PC-9 (cell line): ENCODE results near the gene KIF5A. TPM values are rescaled to one million over a fixed set of nuclear protein-coding genes. Genes with fewer than 3 reads are reported as not detected.
A peak's percentile ranks its signal among the peaks of the same experiment; 100 is the strongest.

Experiments used
- BruUV-seq: library from RNA; stranded (reverse); fragments of 400-500 nt; replicated peaks from 2 replicates; lab custom pipeline; 2021; lab: Mats Ljungman, UMichigan
- CTCF ChIA-PET: fragments of 300-600 bp; sonication (Branson Sonifier 250); formaldehyde crosslinking; loops from one replicate; lab custom pipeline; 2022; ENCODE audit warnings: antibody characterized with exemption; lab: Charles Lee
- POLR2A ChIA-PET: fragments of 300-600 bp; sonication (Branson Sonifier 250); formaldehyde crosslinking; loops from one replicate; lab custom pipeline; 2022; ENCODE audit warnings: antibody characterized with exemption; ENCODE audit not compliant: unreplicated experiment; lab: Charles Lee
- DNase-seq, 2 experiments: peaks; one replicate each; pipeline versions ENCODE4 v3.0.0 to v3.0.0-alpha.2; 2015 to 2022; ENCODE audit warnings: mixed read lengths in 1 of 2
- H2AFZ ChIP-seq: fragments of 200-600 bp; sonication (generic); 2 replicates; pipeline ENCODE4 v1.8.1; 2017; ENCODE audit warnings: antibody characterized with exemption
- H3F3A ChIP-seq: fragments of 200-600 bp; sonication (generic); 2 replicates; pipeline ENCODE4 v1.8.1; 2017; ENCODE audit warnings: antibody characterized with exemption, mild to moderate bottlenecking, low read depth; ENCODE audit not compliant: insufficient read depth
- H3K27ac ChIP-seq: fragments of 200-600 bp; sonication (generic); 2 replicates; pipeline ENCODE4 v1.6.1; 2016; ENCODE audit warnings: mixed run types
- H3K27me3 ChIP-seq: fragments of 200-600 bp; sonication (generic); 2 replicates; pipeline ENCODE4 v1.6.1; 2016; ENCODE audit warnings: low read depth, mixed run types; ENCODE audit not compliant: insufficient read depth
- H3K36me3 ChIP-seq: fragments of 200-600 bp; sonication (generic); 2 replicates; pipeline ENCODE4 v1.6.1; 2016; ENCODE audit warnings: low read depth, mixed run types
- H3K4me1 ChIP-seq: fragments of 200-600 bp; sonication (generic); replicated peaks from 2 replicates; pipeline ENCODE4 v1.6.1; 2016; ENCODE audit warnings: mixed run types; ENCODE audit not compliant: insufficient read depth
- H3K4me2 ChIP-seq: fragments of 200-600 bp; sonication (generic); 2 replicates; pipeline ENCODE4 v1.6.1; 2017; ENCODE audit warnings: mixed run types
- H3K4me3 ChIP-seq: fragments of 200-600 bp; sonication (generic); 2 replicates; pipeline ENCODE4 v1.6.1; 2016; ENCODE audit warnings: mixed run types
- H3K79me2 ChIP-seq: fragments of 200-600 bp; sonication (generic); 2 replicates; pipeline ENCODE4 v1.6.1; 2017; ENCODE audit warnings: low read depth, mixed run types
- H3K9me2 ChIP-seq: fragments of 200-600 bp; sonication (generic); 2 replicates; pipeline ENCODE4 v1.8.1; 2017; ENCODE audit warnings: mild to moderate bottlenecking; ENCODE audit not compliant: insufficient read depth
- H3K9me3 ChIP-seq: fragments of 200-600 bp; sonication (generic); 2 replicates; pipeline ENCODE4 v1.8.1; 2016; ENCODE audit warnings: low read depth; ENCODE audit not compliant: insufficient read depth
- H4K20me1 ChIP-seq: fragments of 200-600 bp; sonication (generic); 2 replicates; pipeline ENCODE4 v1.8.1; 2017; ENCODE audit not compliant: insufficient read depth
- CTCF ChIP-seq: fragments of 200-600 bp; sonication (generic); conservative IDR thresholded peaks from 2 replicates; pipeline ENCODE4 v1.6.1; 2017; ENCODE audit warnings: mixed run types, antibody characterized with exemption, mild to moderate bottlenecking, moderate library complexity
- EZH2 ChIP-seq: fragments of 200-600 bp; sonication (generic); IDR thresholded peaks from 2 replicates; pipeline ENCODE4 v1.8.0; 2017; ENCODE audit warnings: antibody characterized with exemption, low read depth
- intact Hi-C: fragments of 100-400 bp; cut with micrococcal nuclease; formaldehyde crosslinking; loops from one replicate; pipeline ENCODE4 v1.10.0; 2022; ENCODE audit not compliant: unreplicated experiment
- total RNA-seq: library from RNA; stranded (reverse); gene quantifications from 2 replicates; pipeline ENCODE4 v1.2.3, GENCODE V29; 2021

KIF5A gene
- total RNA-seq, 1 experiment from 2014 or later: 0.07 TPM

DNA sequence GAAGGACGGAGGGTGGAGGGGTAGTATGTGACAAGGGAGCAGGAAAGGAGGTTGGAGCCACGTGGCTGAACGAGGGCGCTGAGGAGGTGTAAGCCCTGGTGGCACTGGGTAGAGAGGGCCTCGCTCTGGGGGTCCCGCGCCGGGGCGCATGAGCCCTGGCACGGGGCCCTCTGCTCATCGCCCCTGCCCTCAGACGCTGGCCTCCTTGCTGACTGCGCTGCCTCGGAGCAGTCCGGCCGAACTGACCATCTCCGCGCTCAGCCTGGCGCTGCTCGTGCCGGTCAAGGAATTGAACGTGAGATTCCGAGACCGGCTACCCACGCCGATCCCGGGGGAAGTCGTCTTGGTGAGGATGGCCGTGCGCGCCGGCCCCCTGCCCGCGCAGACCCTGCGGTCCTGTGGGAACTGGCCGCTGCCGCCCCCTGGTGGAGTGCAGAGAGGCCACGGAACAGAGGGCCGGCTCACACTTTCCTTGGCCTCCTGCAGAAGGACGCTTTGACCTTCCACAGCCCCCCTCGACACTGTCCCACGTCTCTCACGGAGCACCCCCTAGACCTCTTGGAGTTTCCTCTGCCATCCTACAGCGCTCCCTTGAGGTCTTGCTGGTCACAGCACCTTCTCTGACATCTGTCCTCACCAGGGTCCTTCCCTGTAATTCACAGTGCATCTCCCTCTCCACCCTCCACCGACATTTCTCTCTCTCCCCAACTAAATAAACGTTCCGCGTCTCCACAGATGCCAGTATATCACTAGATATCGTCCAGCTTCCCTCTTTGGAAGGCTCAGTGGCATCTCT, 71.9 kb downstream of the KIF5A start:
- ChIA-PET POLR2A (no interaction called here), CTCF (interaction anchor here (0.9 kb wide), 1 partner anchor 37 kb away, joined by 3 read pairs; no protein-coding TSS in a partner anchor)
- Histone ChIP-seq H3F3A (no peaks in the 10 kb centered on the region), H3K27me3 (peaks cover 74% of the 10 kb centered on the region), H3K36me3 (no peaks in the 10 kb centered on the region), H3K4me3 (no peak overlapping the region), H3K27ac (no peak overlapping the region), H3K4me2 (no peak overlapping the region), H3K4me1 (no peaks in the 10 kb centered on the region), H2AFZ (no peak overlapping the region), H3K9me2 (no peaks in the 10 kb centered on the region), H4K20me1 (no peaks in the 10 kb centered on the region), H3K9me3 (no peaks in the 10 kb centered on the region), H3K79me2 (no peaks in the 10 kb centered on the region)
- DNase-seq: peak in 1 of 2 experiments; percentile 37
- no TSS peak for BruUV-seq
- peak; percentile 79 for TF ChIP-seq CTCF
- TF ChIP-seq EZH2: no peak
- intact Hi-C loops: loop anchor here (1.0 kb wide), 1 partner anchor 38 kb away; no protein-coding TSS in a partner anchor

- H3K4me3 ChIP-seq: no peak overlapping the region
- ChIA-PET CTCF (interaction anchor here (0.6 to 0.9 kb wide), 2 partner anchors 37 to 38 kb away, joined by 3 to 5 read pairs; no protein-coding TSS in a partner anchor), POLR2A (no interaction called here)
- no peak overlapping the region for H3K4me2 ChIP-seq
- no peaks in the 10 kb centered on the region for H3K4me1 ChIP-seq
- no peaks in the 10 kb centered on the region for H4K20me1 ChIP-seq
- H3K27ac ChIP-seq: no peak overlapping the region
- no peaks in the 10 kb centered on the region for H3F3A ChIP-seq
- no peak for DNase-seq
- peaks cover 68% of the 10 kb centered on the region for H3K27me3 ChIP-seq
- intact Hi-C loops: no loop called here
- no peak for TF ChIP-seq EZH2
- 0 out of 2 replicates have a peak, but pooled peaks have one; percentile 13 for TF ChIP-seq CTCF
- no TSS peak for BruUV-seq
- no peaks in the 10 kb centered on the region for H3K79me2 ChIP-seq
- no peaks in the 10 kb centered on the region for H3K36me3 ChIP-seq
- H3K9me3 ChIP-seq: no peaks in the 10 kb centered on the region
- no peaks in the 10 kb centered on the region for H3K9me2 ChIP-seq
- no peak overlapping the region for H2AFZ ChIP-seq
Measured at GRCh38 chr12:57622293-57623245, 72.7 kb downstream of the KIF5A start.

GRCh38 chr12:57623385-57623784, 73.5 kb downstream of the KIF5A start:
- Histone ChIP-seq H3F3A (no peaks in the 10 kb centered on the region), H4K20me1 (no peaks in the 10 kb centered on the region), H3K36me3 (no peaks in the 10 kb centered on the region), H3K9me2 (no peaks in the 10 kb centered on the region), H3K27me3 (peaks cover 60% of the 10 kb centered on the region), H3K9me3 (no peaks in the 10 kb centered on the region), H3K4me1 (no peaks in the 10 kb centered on the region), H3K4me2 (no peak overlapping the region), H2AFZ (no peak overlapping the region), H3K4me3 (no peak overlapping the region), H3K79me2 (no peaks in the 10 kb centered on the region), H3K27ac (no peak overlapping the region)
- intact Hi-C loops: no loop called here
- TF ChIP-seq EZH2 (no peak), CTCF (no peak)
- no peak for DNase-seq
- ChIA-PET CTCF (no interaction called here), POLR2A (no interaction called here)
- BruUV-seq: no TSS peak
